Astrocyte of the spinal cord (primary cell): ENCODE results near the gene RRBP1.
A peak's percentile ranks its signal among the peaks of the same experiment; 100 is the strongest.

Source experiments
- DNase-seq: peaks from one replicate; pipeline ENCODE4 v3.0.0; 2011; ENCODE audit warnings: low read depth, low spot score
- H3K4me3 ChIP-seq: 2 replicates; pipeline ENCODE4 v1.5.1; 2011; ENCODE audit warnings: low read depth, mild to moderate bottlenecking, low read length, moderate library complexity
- in situ Hi-C: cut with HindIII; loops from 2 replicates; pipeline ENCODE4 v1.10.0; 2017; ENCODE audit warnings: low sequenced_read_pairs
- TF ChIP-seq, protein P1 (sequence below): IDR thresholded peaks from 2 replicates; pipeline ENCODE4 v1.5.1; 2012; ENCODE audit warnings: low read depth, mild to moderate bottlenecking, low read length, inconsistent platforms

Gene RRBP1, protein sequence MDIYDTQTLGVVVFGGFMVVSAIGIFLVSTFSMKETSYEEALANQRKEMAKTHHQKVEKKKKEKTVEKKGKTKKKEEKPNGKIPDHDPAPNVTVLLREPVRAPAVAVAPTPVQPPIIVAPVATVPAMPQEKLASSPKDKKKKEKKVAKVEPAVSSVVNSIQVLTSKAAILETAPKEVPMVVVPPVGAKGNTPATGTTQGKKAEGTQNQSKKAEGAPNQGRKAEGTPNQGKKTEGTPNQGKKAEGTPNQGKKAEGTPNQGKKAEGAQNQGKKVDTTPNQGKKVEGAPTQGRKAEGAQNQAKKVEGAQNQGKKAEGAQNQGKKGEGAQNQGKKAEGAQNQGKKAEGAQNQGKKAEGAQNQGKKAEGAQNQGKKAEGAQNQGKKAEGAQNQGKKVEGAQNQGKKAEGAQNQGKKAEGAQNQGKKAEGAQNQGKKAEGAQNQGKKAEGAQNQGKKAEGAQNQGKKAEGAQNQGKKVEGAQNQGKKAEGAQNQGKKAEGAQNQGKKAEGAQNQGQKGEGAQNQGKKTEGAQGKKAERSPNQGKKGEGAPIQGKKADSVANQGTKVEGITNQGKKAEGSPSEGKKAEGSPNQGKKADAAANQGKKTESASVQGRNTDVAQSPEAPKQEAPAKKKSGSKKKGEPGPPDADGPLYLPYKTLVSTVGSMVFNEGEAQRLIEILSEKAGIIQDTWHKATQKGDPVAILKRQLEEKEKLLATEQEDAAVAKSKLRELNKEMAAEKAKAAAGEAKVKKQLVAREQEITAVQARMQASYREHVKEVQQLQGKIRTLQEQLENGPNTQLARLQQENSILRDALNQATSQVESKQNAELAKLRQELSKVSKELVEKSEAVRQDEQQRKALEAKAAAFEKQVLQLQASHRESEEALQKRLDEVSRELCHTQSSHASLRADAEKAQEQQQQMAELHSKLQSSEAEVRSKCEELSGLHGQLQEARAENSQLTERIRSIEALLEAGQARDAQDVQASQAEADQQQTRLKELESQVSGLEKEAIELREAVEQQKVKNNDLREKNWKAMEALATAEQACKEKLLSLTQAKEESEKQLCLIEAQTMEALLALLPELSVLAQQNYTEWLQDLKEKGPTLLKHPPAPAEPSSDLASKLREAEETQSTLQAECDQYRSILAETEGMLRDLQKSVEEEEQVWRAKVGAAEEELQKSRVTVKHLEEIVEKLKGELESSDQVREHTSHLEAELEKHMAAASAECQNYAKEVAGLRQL (N-terminal part only)

DNA sequence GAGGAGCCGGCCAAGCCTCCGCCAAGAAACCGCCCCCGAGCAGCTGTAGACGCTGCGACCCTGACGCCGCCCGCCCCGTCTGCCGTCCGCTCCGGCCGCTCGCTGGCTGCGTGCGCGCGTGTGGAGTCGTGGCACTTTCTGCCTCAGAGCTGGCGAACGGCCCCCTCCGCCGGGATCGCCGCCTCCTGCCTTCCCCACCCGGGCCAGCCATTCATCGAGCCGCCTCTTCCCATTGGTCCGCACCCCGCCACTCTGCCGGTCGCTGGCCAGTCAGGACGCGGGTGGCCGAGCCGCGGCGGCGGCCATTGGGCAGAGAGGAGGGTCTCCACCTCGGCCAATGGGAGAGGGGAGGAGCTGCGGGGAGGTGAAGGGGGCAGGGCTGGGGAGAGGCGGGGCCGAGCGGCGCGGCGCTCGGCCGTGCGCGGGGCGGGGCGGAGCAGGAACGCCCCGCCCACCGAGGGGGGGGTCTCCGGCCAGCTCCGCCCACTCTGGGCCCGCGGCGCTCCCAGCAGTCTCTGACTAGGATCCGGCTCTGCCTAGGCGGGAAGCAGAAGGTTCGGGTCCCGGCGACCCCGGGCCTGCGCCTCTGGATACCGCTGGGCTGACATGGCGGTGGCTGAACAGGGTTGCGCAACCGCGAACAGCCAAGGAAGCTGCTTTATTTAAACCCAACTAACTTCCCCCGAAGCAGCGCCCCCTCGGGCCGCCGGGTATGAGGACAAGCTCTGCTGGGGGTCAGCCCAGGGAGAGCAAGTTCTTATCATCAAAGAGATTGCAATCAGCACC is at the start of gene RRBP1:
Gene RRBP1 (minus strand): TSS at position 140 of the 786 bp plus-strand sequence. CDS start 21,735 bp downstream, outside the sequence.
- peak within 1 kb of the TSS; percentile 86 for H3K4me3 ChIP-seq
- DNase-seq: peak; percentile 99
- in situ Hi-C loops: no loop called here
- TF ChIP-seq, protein P1, sequence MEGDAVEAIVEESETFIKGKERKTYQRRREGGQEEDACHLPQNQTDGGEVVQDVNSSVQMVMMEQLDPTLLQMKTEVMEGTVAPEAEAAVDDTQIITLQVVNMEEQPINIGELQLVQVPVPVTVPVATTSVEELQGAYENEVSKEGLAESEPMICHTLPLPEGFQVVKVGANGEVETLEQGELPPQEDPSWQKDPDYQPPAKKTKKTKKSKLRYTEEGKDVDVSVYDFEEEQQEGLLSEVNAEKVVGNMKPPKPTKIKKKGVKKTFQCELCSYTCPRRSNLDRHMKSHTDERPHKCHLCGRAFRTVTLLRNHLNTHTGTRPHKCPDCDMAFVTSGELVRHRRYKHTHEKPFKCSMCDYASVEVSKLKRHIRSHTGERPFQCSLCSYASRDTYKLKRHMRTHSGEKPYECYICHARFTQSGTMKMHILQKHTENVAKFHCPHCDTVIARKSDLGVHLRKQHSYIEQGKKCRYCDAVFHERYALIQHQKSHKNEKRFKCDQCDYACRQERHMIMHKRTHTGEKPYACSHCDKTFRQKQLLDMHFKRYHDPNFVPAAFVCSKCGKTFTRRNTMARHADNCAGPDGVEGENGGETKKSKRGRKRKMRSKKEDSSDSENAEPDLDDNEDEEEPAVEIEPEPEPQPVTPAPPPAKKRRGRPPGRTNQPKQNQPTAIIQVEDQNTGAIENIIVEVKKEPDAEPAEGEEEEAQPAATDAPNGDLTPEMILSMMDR: peak; percentile 76

DNA sequence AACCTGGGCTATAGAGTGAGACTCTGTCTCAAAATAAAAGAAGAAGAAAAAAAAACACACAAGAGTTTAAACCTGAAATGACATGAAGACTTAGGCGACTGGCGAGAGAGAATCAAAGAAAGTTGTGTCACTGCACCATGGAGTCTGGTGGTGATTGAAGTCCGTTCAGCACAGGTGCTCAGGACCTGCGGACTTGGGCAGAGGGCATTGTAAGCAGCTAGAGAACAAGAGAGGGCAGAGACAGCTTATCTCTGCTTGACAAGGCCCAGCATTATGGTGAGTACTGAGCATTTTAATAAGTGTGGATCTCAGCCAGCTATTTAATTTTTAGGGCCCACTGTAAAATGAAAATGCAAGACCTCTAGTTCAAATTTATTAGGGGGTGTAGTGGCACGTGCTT is 49.2 kb upstream of the RRBP1 start:
- H3K4me3 ChIP-seq: no peak overlapping the region
- TF ChIP-seq, protein P1: no peak
- DNase-seq: no peak
- in situ Hi-C loops: no loop called here

DNA sequence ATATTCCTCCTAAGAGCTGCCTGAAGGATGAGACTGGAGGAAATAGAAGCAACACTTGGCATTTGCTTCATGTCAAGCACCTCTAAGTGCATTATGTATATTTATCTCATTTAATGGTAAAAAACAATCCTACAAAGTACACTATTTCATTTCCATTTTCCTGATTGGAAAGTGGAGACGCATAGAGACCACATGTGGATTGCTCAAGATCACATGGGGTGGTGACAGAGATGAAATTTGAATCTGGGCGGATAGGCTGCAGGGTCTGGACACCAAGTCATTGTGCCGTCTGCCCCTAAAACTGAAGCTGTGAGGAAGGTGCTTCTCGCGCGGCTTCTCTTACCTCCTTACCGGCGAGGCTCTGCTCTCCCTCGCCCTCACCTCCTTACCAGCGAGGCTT is 48.0 kb upstream of the RRBP1 start:
- TF ChIP-seq, protein P1: no peak
- no peak overlapping the region for H3K4me3 ChIP-seq
- in situ Hi-C loops: no loop called here
- no peak for DNase-seq

DNA sequence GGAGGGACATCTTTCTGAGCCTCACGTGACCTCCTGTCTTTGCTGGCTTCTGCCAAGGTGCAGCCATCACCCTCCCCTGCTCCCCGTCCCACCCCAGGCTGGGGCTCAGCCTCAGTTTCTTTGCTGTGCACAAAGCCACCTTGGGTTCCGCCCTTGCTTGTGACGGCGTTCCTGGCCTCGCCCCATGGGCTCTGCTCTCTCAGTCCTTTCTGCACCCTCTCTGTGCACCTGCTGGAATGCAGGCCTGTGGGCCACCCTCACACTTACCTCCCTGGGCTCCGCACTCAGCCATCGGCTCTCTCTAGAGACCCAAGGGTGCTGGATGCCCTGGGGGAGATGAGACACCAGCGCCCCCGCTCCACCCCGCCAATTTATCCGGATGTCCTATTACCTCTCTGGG is 46.0 kb upstream of the RRBP1 start:
- DNase-seq: no peak
- in situ Hi-C loops: no loop called here
- TF ChIP-seq, protein P1: no peak
- H3K4me3 ChIP-seq: no peak overlapping the region

DNA sequence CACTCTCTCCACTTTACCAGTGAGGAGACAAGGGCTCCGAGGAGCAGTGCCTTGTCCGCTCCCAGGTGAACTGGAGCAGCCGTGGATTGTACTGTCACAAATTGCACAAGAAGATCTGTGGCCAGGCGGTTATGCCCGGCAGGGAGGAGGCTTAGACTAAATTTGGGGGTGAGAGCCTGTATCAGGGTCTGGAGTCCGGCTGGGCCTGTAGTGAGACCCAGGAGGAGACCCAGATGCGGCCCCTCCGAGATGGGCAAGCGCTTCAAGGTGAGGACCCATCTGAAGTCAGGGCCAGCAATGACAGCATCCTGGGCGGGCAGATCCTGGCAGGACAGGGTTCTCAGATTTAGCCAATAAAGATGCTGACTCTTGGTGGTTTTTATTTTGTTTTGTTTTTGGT is 45.3 kb upstream of the RRBP1 start:
- TF ChIP-seq, protein P1: no peak
- no peak overlapping the region for H3K4me3 ChIP-seq
- no peak for DNase-seq
- in situ Hi-C loops: no loop called here
